ENCODE measurements around the gene LARGE1.

- TF ChIP-seq CTCF (IDR thresholded peaks at IDR 0.05; ENCODE audit: insufficient read depth, low read length, poor library complexity, severe bottlenecking): no peak
- no peak for TF ChIP-seq EZH2phosphoT487 (conservative IDR thresholded peaks at IDR 0.05; ENCODE audit: low read length)
These were observed 232.8 kb downstream of the LARGE1 start for GRCh38 chr22:33687464-33687863.

Measured in SU-DHL-6 (cell line).